ENCODE measurements around the gene FCHSD2. TPM values are rescaled to one million over a fixed set of nuclear protein-coding genes. Genes with fewer than 3 reads are reported as not detected.

Gene FCHSD2
- total RNA-seq, 1 experiment from 2014 or later = 7.1 TPM

GRCh38 chr11:72850832-72851231 is 291.3 kb downstream of the FCHSD2 start:
- H2AFZ ChIP-seq (ENCODE audit: low read length) = no peak overlapping the region
- H3K4me3 ChIP-seq (ENCODE audit: low read length) = no peak overlapping the region
- no peaks in the 10 kb centered on the region for H4K20me1 ChIP-seq (ENCODE audit: low read length)
- ATAC-seq (no peak), DNase-seq (no peak)
- TF ChIP-seq CTCF (conservative IDR thresholded peaks at IDR 0.05; ENCODE audit: low read depth, low read length) = no peak
- TF ChIP-seq EZH2 (IDR thresholded peaks at IDR 0.05; ENCODE audit: low read length, unreplicated experiment) = no peak
- TF ChIP-seq EZH2phosphoT487 (IDR thresholded peaks at IDR 0.05; ENCODE audit: borderline replicate concordance, low read length) = no peak
- H3K9me2 ChIP-seq (replicated peaks; ENCODE audit: low read length) = no peaks in the 10 kb centered on the region
- no peak overlapping the region for H3K9ac ChIP-seq (ENCODE audit: low read length)
- no peaks in the 10 kb centered on the region for H3K27me3 ChIP-seq (ENCODE audit: low read length)
- ChIA-PET POLR2A (ENCODE audit: unreplicated experiment) (no interaction called here), CTCF (no interaction called here)
- H3K27ac ChIP-seq (ENCODE audit: low read length) = no peak overlapping the region
- H3K4me2 ChIP-seq (ENCODE audit: low read length) = no peak overlapping the region
- intact Hi-C loops (cut with micrococcal nuclease) = no loop called here
- no TSS peak for BruUV-seq (replicated peaks)
- no peaks in the 10 kb centered on the region for H3K79me2 ChIP-seq (ENCODE audit: low read length)
- H3K4me1 ChIP-seq (ENCODE audit: insufficient read depth, low read length) = no peaks in the 10 kb centered on the region
- H3F3A ChIP-seq (ENCODE audit: low read length, unreplicated experiment) = no peaks in the 10 kb centered on the region
- H3K9me3 ChIP-seq (ENCODE audit: low read length) = no peaks in the 10 kb centered on the region
- no peaks in the 10 kb centered on the region for H3K36me3 ChIP-seq (ENCODE audit: low read depth, low read length)

DNA sequence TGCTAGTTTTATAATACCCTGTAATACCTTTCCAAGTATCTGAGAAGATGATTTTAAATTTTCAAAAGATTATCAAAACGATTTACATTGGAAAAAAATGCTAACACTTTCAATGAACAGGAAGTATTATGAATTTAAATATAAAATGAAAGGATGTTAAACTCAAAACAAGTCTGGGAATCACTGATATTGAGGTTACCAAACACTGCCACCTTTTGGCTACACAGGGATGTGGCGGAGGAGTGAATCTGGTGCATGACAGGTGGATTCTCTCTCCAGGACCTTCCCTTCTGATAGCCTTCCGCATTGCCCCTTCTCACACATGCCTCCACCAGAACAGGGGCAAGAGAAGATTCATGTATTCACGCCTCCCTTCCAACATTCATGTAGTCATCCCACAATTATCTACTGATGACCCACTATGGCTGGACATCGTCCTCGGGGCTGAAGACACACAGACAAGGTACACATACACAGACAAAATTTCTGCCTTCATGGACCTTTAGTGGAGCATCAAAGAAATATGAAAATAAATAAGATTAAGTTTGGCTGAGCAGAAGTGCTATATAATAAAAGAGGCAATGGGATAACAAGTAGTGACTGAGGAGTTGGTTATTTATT is 293.2 kb downstream of the FCHSD2 start:
- POLR2A ChIA-PET (ENCODE audit: unreplicated experiment) = no interaction called here
- Histone ChIP-seq H3K4me2 (ENCODE audit: low read length) (no peak overlapping the region), H2AFZ (ENCODE audit: low read length) (no peak overlapping the region), H3K27ac (ENCODE audit: low read length) (no peak overlapping the region), H4K20me1 (ENCODE audit: low read length) (no peaks in the 10 kb centered on the region), H3K9me2 (replicated peaks; ENCODE audit: low read length) (no peaks in the 10 kb centered on the region), H3K4me1 (ENCODE audit: insufficient read depth, low read length) (no peaks in the 10 kb centered on the region), H3K79me2 (ENCODE audit: low read length) (no peaks in the 10 kb centered on the region), H3K4me3 (ENCODE audit: low read length) (no peak overlapping the region), H3K9me3 (ENCODE audit: low read length) (no peaks in the 10 kb centered on the region), H3K36me3 (ENCODE audit: low read depth, low read length) (no peaks in the 10 kb centered on the region), H3F3A (ENCODE audit: low read length, unreplicated experiment) (no peaks in the 10 kb centered on the region), H3K27me3 (ENCODE audit: low read length) (no peaks in the 10 kb centered on the region), H3K9ac (ENCODE audit: low read length) (no peak overlapping the region)
- peak; percentile 73 for DNase-seq
- TF ChIP-seq EZH2 (IDR thresholded peaks at IDR 0.05; ENCODE audit: low read length, unreplicated experiment) (no peak), EZH2phosphoT487 (IDR thresholded peaks at IDR 0.05; ENCODE audit: borderline replicate concordance, low read length) (no peak), CTCF (conservative IDR thresholded peaks at IDR 0.05; ENCODE audit: low read depth, low read length) (peak; percentile 92)
- CTCF ChIA-PET = no interaction called here
- intact Hi-C loops (cut with micrococcal nuclease) = loop anchor here (10.0 kb wide), 1 partner anchor 124 kb away; no protein-coding TSS in a partner anchor
- BruUV-seq (replicated peaks) = no TSS peak
- peak; percentile 75 for ATAC-seq

- DNase-seq = no peak
- no peak overlapping the region for H3K4me3 ChIP-seq (ENCODE audit: low read length)
- H3K4me1 ChIP-seq (ENCODE audit: insufficient read depth, low read length) = no peaks in the 10 kb centered on the region
- H3K27me3 ChIP-seq (ENCODE audit: low read length) = no peaks in the 10 kb centered on the region
- no peak for ATAC-seq
- no peak overlapping the region for H3K27ac ChIP-seq (ENCODE audit: low read length)
- no peak overlapping the region for H3K4me2 ChIP-seq (ENCODE audit: low read length)
- intact Hi-C loops (cut with micrococcal nuclease) = loop anchor here (10.0 kb wide), 1 partner anchor 120 kb away; no protein-coding TSS in a partner anchor
- no peak overlapping the region for H2AFZ ChIP-seq (ENCODE audit: low read length)
- no peaks in the 10 kb centered on the region for H3F3A ChIP-seq (ENCODE audit: low read length, unreplicated experiment)
- ChIA-PET CTCF (interaction anchor here (1.1 kb wide), 1 partner anchor 119 kb away, joined by 4 read pairs; no protein-coding TSS in a partner anchor), POLR2A (ENCODE audit: unreplicated experiment) (no interaction called here)
- no peaks in the 10 kb centered on the region for H3K9me3 ChIP-seq (ENCODE audit: low read length)
- H3K79me2 ChIP-seq (ENCODE audit: low read length) = no peaks in the 10 kb centered on the region
- no peaks in the 10 kb centered on the region for H3K9me2 ChIP-seq (replicated peaks; ENCODE audit: low read length)
- no peak for TF ChIP-seq CTCF (conservative IDR thresholded peaks at IDR 0.05; ENCODE audit: low read depth, low read length)
- no peak for TF ChIP-seq EZH2phosphoT487 (IDR thresholded peaks at IDR 0.05; ENCODE audit: borderline replicate concordance, low read length)
- TF ChIP-seq EZH2 (IDR thresholded peaks at IDR 0.05; ENCODE audit: low read length, unreplicated experiment) = no peak
- H3K9ac ChIP-seq (ENCODE audit: low read length) = no peak overlapping the region
- no peaks in the 10 kb centered on the region for H4K20me1 ChIP-seq (ENCODE audit: low read length)
- no TSS peak for BruUV-seq (replicated peaks)
- peaks cover 17% of the 10 kb centered on the region; the same call in 1 of the 2 replicates for H3K36me3 ChIP-seq (ENCODE audit: low read depth, low read length)
Observed at GRCh38 chr11:72844356-72844755, 297.8 kb downstream of the FCHSD2 start.
